ENCODE data around the gene ISLR. TPM values are rescaled to one million over a fixed set of nuclear protein-coding genes. Genes with fewer than 3 reads are reported as not detected.

ISLR gene
- total and polyA plus RNA-seq, 2 experiments from 2014 or later: 0.55 TPM; not detected in 1

DNA sequence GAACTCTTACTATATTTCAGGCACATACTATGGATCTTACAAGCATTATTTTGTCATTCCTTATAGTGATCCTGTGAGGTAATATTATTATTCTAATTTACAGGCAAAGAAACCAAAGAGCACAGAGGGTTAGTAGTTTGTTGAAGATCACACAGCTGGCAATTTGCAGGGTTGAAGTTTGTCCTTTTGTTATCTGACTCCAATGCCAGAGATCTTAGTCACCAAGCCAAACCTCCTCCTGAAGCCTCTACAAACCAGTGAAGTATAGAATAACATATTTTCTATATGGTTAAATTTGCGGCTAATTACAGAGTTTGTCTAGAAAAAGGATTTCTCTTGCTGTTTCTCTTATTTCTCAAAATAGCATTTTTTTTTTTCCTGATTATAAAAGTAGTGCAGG, 31.9 kb upstream of the ISLR start:
- Histone ChIP-seq H3K27ac (ENCODE audit: low read depth) (no peak overlapping the region), H3K4me3 (no peak overlapping the region), H3K4me2 (0 out of 2 replicates have a peak overlapping the region, but pooled peaks have one; percentile 19), H3K4me1 (ENCODE audit: insufficient read depth) (peaks cover 52% of the 10 kb centered on the region), H3K79me2 (replicated peaks; ENCODE audit: insufficient read depth) (no peaks in the 10 kb centered on the region), H2AFZ (no peak overlapping the region), H3K27me3 (ENCODE audit: insufficient read depth) (peaks cover 32% of the 10 kb centered on the region), H3F3A (replicated peaks; ENCODE audit: low read depth) (peaks cover 4% of the 10 kb centered on the region; the same call in 1 of the 2 replicates), H3K36me3 (ENCODE audit: insufficient read depth) (no peaks in the 10 kb centered on the region), H4K20me1 (replicated peaks; ENCODE audit: insufficient read depth) (no peaks in the 10 kb centered on the region), H3K9me2 (ENCODE audit: insufficient read depth) (no peaks in the 10 kb centered on the region)
- DNase-seq (ENCODE audit: low spot score) (no peak), ATAC-seq (no peak)
- peaks cover 11% of the 10 kb centered on the region; the same call in 2 of the 3 replicates for H3K9me3 Mint-ChIP-seq
- H3K27me3 Mint-ChIP-seq (ENCODE audit: insufficient read depth, low read depth, poor library complexity): peaks cover 32% of the 10 kb centered on the region
- no peaks in the 10 kb centered on the region for H3K36me3 Mint-ChIP-seq (ENCODE audit: low read depth)
- H3K4me3 Mint-ChIP-seq: no peak overlapping the region
- H3K4me1 Mint-ChIP-seq: peaks cover 49% of the 10 kb centered on the region
- TF ChIP-seq STAT1 (IDR thresholded peaks at IDR 0.05; ENCODE audit: unreplicated experiment) (no peak), NANOG (IDR thresholded peaks at IDR 0.05; ENCODE audit: borderline replicate concordance) (no peak), EZH2phosphoT487 (IDR thresholded peaks at IDR 0.05; ENCODE audit: unreplicated experiment) (no peak)
- H3K27ac Mint-ChIP-seq: no peak overlapping the region

DNA sequence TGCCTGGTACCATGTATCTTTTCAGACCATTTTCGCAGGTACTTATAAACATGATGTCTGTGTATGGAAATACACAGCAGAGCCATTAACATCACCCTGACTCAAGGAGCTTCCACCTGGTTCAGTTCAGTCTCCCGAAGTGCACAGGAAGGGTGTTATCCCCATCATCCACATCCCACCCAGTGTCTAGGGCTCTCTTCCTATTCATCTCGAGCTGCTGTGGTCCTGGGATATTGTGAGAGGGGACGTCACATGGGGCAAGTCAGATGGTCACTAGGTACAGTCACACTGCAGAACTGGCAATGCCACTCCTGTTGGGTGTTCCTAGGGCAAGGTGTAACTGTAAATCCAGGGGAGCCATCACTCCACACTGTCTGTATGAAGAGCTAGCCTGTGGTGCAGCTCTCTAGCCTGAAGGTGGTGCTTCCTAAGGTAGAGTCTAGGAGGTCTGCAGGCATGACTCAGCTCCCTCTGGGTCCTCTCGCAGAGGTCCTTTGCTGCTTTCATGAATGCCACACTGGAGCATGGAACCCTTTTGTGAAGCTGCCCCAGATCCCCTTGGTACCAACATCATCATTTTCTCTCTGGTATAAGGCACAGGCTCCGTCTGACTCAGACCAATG, 29.2 kb upstream of the ISLR start:
- H4K20me1 ChIP-seq (replicated peaks; ENCODE audit: insufficient read depth): no peaks in the 10 kb centered on the region
- H3K4me3 Mint-ChIP-seq: no peak overlapping the region
- no peaks in the 10 kb centered on the region for H3K79me2 ChIP-seq (replicated peaks; ENCODE audit: insufficient read depth)
- peaks cover 25% of the 10 kb centered on the region for H3K4me1 Mint-ChIP-seq
- H3K27me3 Mint-ChIP-seq (ENCODE audit: insufficient read depth, low read depth, poor library complexity): peaks cover 9% of the 10 kb centered on the region
- DNase-seq (ENCODE audit: low spot score) (peak; percentile 71), ATAC-seq (peak; percentile 95)
- H3K36me3 Mint-ChIP-seq (ENCODE audit: low read depth): no peaks in the 10 kb centered on the region
- no peak overlapping the region for H3K27ac Mint-ChIP-seq
- H2AFZ ChIP-seq: peak overlapping the region; percentile 87; the same call in 1 of the 2 replicates
- H3K4me2 ChIP-seq: no peak overlapping the region
- peaks cover 5% of the 10 kb centered on the region for H3K27me3 ChIP-seq (ENCODE audit: insufficient read depth)
- peaks cover 11% of the 10 kb centered on the region; the same call in 2 of the 3 replicates for H3K9me3 Mint-ChIP-seq
- no peaks in the 10 kb centered on the region for H3K36me3 ChIP-seq (ENCODE audit: insufficient read depth)
- TF ChIP-seq CREB1 (CRISPR knock-in tag; IDR thresholded peaks at IDR 0.05; ENCODE audit: low read depth) (no peak), EZH2 (IDR thresholded peaks at IDR 0.05; ENCODE audit: low read depth, unreplicated experiment) (no peak), REST (IDR thresholded peaks at IDR 0.05; ENCODE audit: unreplicated experiment) (no peak), STAT1 (IDR thresholded peaks at IDR 0.05; ENCODE audit: unreplicated experiment) (no peak), ZNF114 (CRISPR knock-in tag; IDR thresholded peaks at IDR 0.05) (no peak), CTCF (conservative IDR thresholded peaks at IDR 0.05; ENCODE audit: low read depth in 2 of 2) (peak in 1 of 2 experiments; percentile 46; a peak in 3 of 4 replicates), POLR2AphosphoS5 (IDR thresholded peaks at IDR 0.05; ENCODE audit: low read depth) (no peak), NANOG (IDR thresholded peaks at IDR 0.05; ENCODE audit: borderline replicate concordance) (no peak)
- H3K27ac ChIP-seq (ENCODE audit: low read depth): no peak overlapping the region
- H3K9me2 ChIP-seq (ENCODE audit: insufficient read depth): no peaks in the 10 kb centered on the region
- H3F3A ChIP-seq (replicated peaks; ENCODE audit: low read depth): 0 out of 2 replicates have a peak, but pooled peaks cover 4% of the 10 kb centered on the region
- peaks cover 33% of the 10 kb centered on the region for H3K4me1 ChIP-seq (ENCODE audit: insufficient read depth)
- H3K4me3 ChIP-seq: no peak overlapping the region

Data from GM23338 (cell line).